NCI-H2029 treated with DMSO at 0.1 percent for 48 hours (cell line): ENCODE measurements around the gene AIMP2.
"Not testable (repeated sequence)": the region's sequence is repeated elsewhere in the genome, so short reads cannot be mapped to it uniquely, and the experiment has no call there.

Experiments
- DNase-seq: peaks from one replicate; lab custom pipeline; 2025; lab: John Stamatoyannopoulos, UW

The AIMP2 gene

GRCh38 chr7:6026011-6026819 is 17.1 kb downstream of the AIMP2 start:
- no peak for DNase-seq

GRCh38 chr7:6026820-6027311 is 17.8 kb downstream of the AIMP2 start:
- no peak for DNase-seq

DNA sequence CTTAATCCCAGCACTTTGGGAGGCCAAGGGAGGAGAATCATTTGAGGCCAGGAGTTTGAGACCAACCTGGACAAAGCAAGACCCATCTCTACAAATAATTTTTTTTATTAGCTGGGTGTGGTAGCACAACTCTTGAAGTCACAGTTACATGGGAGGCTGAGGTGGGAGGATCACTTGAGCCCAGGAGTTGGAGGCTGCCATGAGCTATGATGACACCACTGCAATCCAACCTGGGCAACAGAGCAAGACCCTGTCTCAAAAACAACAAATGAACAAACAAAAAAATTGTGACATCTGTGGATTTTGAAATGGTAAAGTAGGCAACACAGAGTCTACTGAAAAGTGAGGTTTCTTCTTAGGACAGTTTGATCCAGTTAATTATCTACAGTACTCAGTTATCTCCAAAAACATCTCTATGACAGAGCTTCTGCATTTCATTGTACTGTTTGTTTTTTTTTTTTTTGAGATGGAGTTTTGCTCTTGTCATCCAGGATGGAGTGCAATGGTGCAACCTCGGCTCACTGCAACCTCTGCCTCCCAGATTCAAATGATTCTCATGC is 18.8 kb downstream of the AIMP2 start:
- no peak for DNase-seq

DNA sequence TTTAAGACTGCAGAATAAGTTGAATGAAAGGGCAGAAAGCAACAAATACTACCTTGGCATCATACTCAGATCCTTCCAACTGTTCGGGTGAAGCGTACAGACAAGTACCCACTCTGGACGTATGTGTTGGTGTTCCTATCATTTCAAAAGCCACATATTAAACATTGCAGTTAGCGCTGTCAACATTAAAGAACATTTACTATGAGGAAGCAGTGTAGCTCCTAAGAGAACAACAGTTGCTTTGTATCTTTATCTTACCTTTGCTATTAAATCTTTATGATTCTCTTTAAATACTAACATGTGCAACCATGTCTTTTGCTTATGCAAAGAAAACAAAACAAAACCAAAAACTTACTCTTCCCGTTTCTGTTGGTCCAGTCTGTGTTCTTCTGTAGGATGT is 19.5 kb downstream of the AIMP2 start:
- DNase-seq = no peak

DNA sequence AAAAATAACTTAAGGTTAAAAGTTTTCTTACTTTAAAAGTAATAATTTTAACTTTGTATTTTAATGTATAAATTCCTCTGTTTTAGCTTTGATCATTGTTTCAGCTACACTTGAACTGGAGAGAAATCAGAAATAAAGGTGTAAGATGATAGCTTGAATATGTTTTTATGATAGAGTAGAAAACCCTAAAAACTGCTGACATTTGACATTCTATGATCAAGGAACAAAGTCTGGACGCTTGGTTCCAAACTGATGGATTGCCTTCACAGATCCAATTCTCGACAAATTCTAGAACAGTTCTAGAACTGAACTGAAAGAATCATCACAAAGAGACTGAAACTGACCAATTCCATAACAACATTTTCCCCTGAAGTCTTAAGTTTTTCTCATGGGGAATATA is 21.9 kb downstream of the AIMP2 start, which contains the start of gene ANKRD61:
TSS of gene ANKRD61 (plus strand) at position 389 of the 400 bp plus-strand sequence. CDS start at position 389, 0 bp downstream.
- no peak for DNase-seq

- no peak for DNase-seq
Observed at GRCh38 chr7:6031567-6031966, 22.5 kb downstream of the AIMP2 start.

- no peak for DNase-seq
Observed at GRCh38 chr7:6032167-6032566, 23.1 kb downstream of the AIMP2 start.

GRCh38 chr7:6032641-6033040 is 23.6 kb downstream of the AIMP2 start:
- no peak for DNase-seq

GRCh38 chr7:6035165-6035564 is 26.1 kb downstream of the AIMP2 start:
- DNase-seq = no peak

DNA sequence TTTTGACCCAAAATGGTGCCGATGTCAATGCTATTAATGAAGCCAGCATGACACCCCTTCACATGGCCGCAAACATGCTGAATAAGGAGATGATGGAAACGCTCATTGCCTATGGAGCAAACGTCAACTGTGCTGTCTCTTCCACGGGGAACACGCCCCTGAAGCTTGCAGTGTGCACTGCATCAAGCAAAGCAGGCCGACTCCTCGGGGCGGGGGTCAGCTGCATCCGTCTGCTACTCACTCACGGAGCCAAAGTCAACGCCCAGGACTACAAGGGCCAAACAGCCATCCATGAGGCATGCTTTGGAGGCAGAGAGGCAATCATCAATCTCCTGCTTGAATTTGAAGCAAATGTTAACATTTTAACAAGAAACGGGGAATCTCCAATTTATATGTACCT is 26.6 kb downstream of the AIMP2 start:
- DNase-seq = no peak

DNA sequence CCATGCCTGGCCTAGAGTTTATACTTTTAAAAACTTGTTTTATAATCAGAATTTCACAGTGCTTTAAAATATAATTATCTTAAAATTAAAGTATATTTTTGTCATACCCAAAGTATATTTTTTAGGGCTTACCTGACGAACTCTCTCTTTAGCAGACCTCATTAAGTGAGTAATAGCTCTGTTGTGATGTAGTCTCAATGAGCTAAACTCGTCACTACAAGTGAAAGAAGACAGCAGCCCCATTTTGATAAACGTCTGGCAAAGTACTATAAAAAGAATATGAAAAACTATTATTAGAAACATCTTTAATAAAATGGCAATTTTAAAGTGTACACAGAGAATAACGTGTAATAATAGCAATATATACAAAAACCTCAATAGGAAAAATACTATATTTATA is 40.7 kb downstream of the AIMP2 start:
- no peak for DNase-seq

GRCh38 chr7:6051185-6051584 is 42.1 kb downstream of the AIMP2 start:
- not testable (repeated sequence) for DNase-seq

- DNase-seq = no peak
Observed at GRCh38 chr7:6056616-6057015, 47.5 kb downstream of the AIMP2 start.

GRCh38 chr7:6057316-6058129 is 48.5 kb downstream of the AIMP2 start:
- no peak for DNase-seq

- DNase-seq = not testable (repeated sequence)
Observed at GRCh38 chr7:6059941-6060340, 50.9 kb downstream of the AIMP2 start.

DNA sequence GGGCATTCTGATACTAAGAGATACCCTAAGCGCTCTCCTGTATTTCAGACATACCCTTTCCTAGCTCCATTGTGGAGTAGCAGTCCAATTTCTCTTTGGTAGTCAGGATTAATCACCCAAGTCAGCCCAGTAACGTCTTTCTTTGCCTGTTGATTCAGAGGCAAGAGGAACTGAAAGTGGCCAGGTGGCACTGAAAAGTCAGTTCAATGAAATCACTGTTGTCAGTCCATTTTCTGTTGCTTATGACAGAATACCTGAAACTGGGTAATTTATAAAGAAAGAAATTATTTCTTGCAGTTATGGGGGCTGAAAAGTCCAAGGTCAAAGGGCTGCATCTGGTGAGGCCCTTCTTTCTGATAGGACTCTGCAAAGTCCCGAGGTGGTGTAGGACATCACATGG is 62.3 kb downstream of the AIMP2 start:
- no peak for DNase-seq
